MM.1S (cell line): Measurements from ENCODE around the gene ICAM3.

ENCODE experiments used
- DNase-seq: peaks from one replicate; pipeline ENCODE4 v3.0.0-alpha.2; 2015
- H2AFZ ChIP-seq: fragments of 300-600 bp; sonication (generic); 2 replicates; pipeline ENCODE4 v1.6.0; 2016; ENCODE audit warnings: antibody characterized with exemption, low read length
- H3F3A ChIP-seq: fragments of 300-600 bp; sonication (generic); 2 replicates; pipeline ENCODE4 v1.6.1; 2016; ENCODE audit warnings: mild to moderate bottlenecking, antibody characterized with exemption, low read length, moderate library complexity, mixed read lengths; ENCODE audit not compliant: insufficient read depth
- H3K27ac ChIP-seq: fragments of 300-600 bp; sonication (generic); 2 replicates; pipeline ENCODE4 v1.5.1; 2016; ENCODE audit warnings: mild to moderate bottlenecking, low read length
- H3K27me3 ChIP-seq: fragments of 300-600 bp; sonication (generic); replicated peaks from 2 replicates; pipeline ENCODE4 v1.6.0; 2016; ENCODE audit warnings: low read length; ENCODE audit not compliant: insufficient read depth
- H3K36me3 ChIP-seq: fragments of 300-600 bp; sonication (generic); replicated peaks from 2 replicates; pipeline ENCODE4 v1.6.1; 2016; ENCODE audit warnings: mild to moderate bottlenecking, low read length, mixed read lengths; ENCODE audit not compliant: insufficient read depth
- H3K4me1 ChIP-seq: fragments of 300-600 bp; sonication (generic); 2 replicates; pipeline ENCODE4 v1.6.1; 2016; ENCODE audit warnings: low read length, mixed read lengths
- H3K4me2 ChIP-seq: fragments of 300-600 bp; sonication (generic); 2 replicates; pipeline ENCODE4 v1.6.0; 2016; ENCODE audit warnings: low read depth, low read length
- H3K4me3 ChIP-seq: fragments of 300-600 bp; sonication (generic); 2 replicates; pipeline ENCODE4 v1.5.1; 2016; ENCODE audit warnings: low read length, mixed read lengths
- H3K79me2 ChIP-seq: fragments of 300-600 bp; sonication (generic); 2 replicates; pipeline ENCODE4 v1.6.1; 2016; ENCODE audit warnings: mixed run types, low read length, mixed read lengths
- H3K9ac ChIP-seq: fragments of 300-600 bp; sonication (generic); 2 replicates; pipeline ENCODE4 v1.6.1; 2016; ENCODE audit warnings: low read length, mixed read lengths
- H3K9me2 ChIP-seq: fragments of 300-600 bp; sonication (generic); replicated peaks from 2 replicates; pipeline ENCODE4 v1.6.1; 2016; ENCODE audit warnings: mild to moderate bottlenecking, low read length, mixed read lengths; ENCODE audit not compliant: insufficient read depth
- H3K9me3 ChIP-seq: fragments of 300-600 bp; sonication (generic); replicated peaks from 2 replicates; pipeline ENCODE4 v1.6.1; 2016; ENCODE audit warnings: mild to moderate bottlenecking, low read length, mixed read lengths; ENCODE audit not compliant: insufficient read depth
- H4K20me1 ChIP-seq: fragments of 300-600 bp; sonication (generic); 2 replicates; pipeline ENCODE4 v1.6.1; 2016; ENCODE audit warnings: mild to moderate bottlenecking, low read length, moderate library complexity, mixed read lengths; ENCODE audit not compliant: insufficient read depth
- EZH2 ChIP-seq: fragments of 300-600 bp; sonication (generic); optimal IDR thresholded peaks from 2 replicates; pipeline ENCODE3; 2017; ENCODE audit warnings: low read depth, mild to moderate bottlenecking, antibody characterized with exemption, low read length, mixed read lengths
- EZH2phosphoT487 ChIP-seq: fragments of 300-600 bp; sonication (generic); IDR thresholded peaks from 2 replicates; pipeline ENCODE4 v1.6.1; 2018; ENCODE audit warnings: antibody characterized with exemption, low read length
- TF ChIP-seq, protein P1 (sequence below): fragments of 300-600 bp; sonication (generic); IDR thresholded peaks from 2 replicates; pipeline ENCODE4 v1.5.1; 2016; ENCODE audit warnings: antibody characterized with exemption, low read length, mixed read lengths

Gene ICAM3

DNA sequence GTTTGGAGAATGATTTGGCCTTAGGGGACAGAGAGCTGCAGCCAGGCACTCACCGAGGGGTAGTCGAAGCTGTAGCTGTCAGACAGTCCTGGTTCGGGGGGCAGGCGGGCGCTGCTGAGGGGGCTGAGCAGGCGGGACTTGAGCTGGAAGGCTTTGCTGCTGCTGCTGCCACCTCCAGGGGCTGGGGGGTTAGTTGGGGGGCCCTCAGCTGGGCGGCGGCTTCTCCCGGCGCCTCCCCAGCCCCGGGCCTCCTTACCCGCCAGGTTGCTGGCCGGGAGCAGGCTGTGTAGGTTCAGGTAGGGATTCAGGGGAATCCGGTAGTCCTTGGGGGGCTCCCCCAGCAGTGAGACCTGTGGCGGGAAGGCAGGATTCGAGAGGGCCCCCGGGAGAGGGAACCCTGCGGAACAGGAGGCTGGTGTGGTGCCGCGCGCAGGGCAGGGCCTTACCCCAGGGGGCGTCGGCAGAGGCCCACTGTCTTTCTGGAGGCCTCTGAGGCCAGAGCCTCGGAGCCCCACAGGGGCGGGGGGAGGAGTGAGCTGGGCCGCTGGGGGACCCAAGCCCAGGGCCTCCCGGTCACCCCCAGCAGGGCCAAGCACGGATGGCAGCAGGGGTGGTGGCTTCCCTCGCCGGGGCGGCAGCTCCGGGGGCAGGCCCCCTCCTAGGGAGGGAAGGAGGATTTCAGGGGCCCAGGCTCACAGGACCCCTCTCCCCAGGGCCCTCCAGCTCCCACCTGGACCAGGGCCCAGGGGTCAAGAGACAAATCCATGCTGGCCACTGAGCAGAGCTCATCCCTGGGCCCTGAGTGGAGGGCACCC is 18.6 kb downstream of the ICAM3 start:
- DNase-seq, result no peak
- TF ChIP-seq, protein P1, sequence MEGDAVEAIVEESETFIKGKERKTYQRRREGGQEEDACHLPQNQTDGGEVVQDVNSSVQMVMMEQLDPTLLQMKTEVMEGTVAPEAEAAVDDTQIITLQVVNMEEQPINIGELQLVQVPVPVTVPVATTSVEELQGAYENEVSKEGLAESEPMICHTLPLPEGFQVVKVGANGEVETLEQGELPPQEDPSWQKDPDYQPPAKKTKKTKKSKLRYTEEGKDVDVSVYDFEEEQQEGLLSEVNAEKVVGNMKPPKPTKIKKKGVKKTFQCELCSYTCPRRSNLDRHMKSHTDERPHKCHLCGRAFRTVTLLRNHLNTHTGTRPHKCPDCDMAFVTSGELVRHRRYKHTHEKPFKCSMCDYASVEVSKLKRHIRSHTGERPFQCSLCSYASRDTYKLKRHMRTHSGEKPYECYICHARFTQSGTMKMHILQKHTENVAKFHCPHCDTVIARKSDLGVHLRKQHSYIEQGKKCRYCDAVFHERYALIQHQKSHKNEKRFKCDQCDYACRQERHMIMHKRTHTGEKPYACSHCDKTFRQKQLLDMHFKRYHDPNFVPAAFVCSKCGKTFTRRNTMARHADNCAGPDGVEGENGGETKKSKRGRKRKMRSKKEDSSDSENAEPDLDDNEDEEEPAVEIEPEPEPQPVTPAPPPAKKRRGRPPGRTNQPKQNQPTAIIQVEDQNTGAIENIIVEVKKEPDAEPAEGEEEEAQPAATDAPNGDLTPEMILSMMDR, result no peak
- no peak for TF ChIP-seq EZH2phosphoT487
- Histone ChIP-seq H3K9me2 (no peaks in the 10 kb centered on the region), H3K9me3 (no peaks in the 10 kb centered on the region), H3K27me3 (no peaks in the 10 kb centered on the region), H3K27ac (no peak overlapping the region), H3K4me3 (no peak overlapping the region), H3K9ac (no peak overlapping the region), H4K20me1 (no peaks in the 10 kb centered on the region), H3K4me2 (no peak overlapping the region), H3F3A (no peaks in the 10 kb centered on the region), H3K36me3 (no peaks in the 10 kb centered on the region), H3K79me2 (0 out of 2 replicates have a peak, but pooled peaks cover 3% of the 10 kb centered on the region), H2AFZ (no peak overlapping the region), H3K4me1 (0 out of 2 replicates have a peak, but pooled peaks cover 4% of the 10 kb centered on the region)

DNA sequence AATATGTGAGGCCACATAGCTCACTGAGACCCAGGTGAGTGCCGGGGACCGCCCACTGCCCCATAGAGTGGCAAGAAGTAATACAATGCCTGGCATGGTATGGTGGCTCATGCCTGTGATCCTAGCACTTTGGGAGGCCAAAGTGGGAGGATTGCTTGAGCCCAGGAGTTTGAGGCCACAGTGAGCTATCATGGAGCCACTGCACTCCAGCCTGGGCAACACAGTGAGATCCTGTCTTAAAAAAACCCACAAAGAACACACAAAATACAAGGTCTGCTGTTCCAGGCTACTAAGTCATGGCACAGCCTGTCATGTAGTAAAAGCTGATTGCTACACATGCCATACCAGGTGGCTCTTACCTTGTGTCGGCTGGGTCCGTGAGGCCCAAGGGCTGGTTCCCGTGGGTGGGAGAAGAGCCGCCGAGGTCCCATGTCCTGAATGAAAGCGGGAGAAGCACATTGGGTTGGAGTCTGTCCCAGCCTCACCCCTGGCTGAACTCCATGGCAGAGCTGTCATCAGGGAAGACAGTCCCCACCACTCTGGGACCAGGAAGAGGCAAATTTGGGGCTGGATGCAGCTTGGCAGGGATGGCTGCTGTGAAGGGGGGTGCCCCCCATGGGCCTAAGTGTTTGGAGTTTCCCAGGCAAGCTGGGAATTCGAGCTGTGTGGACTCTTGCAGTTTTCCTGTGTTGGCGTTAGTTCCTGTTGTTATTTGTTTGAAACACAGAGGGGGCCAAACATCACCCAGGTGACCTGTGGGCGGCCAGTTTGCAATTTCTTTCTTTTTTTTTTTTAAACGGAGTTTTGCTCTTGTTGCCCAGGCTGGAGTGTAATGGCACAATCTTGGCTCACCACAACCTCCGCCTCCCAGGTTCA is 20.4 kb downstream of the ICAM3 start:
- no peaks in the 10 kb centered on the region for H3K27me3 ChIP-seq
- no peaks in the 10 kb centered on the region for H4K20me1 ChIP-seq
- H3K4me2 ChIP-seq, result no peak overlapping the region
- H3K9ac ChIP-seq, result no peak overlapping the region
- DNase-seq, result no peak
- H2AFZ ChIP-seq, result no peak overlapping the region
- no peak overlapping the region for H3K4me3 ChIP-seq
- peaks cover 3% of the 10 kb centered on the region; the same call in 1 of the 2 replicates for H3K79me2 ChIP-seq
- no peaks in the 10 kb centered on the region for H3K36me3 ChIP-seq
- 0 out of 2 replicates have a peak, but pooled peaks cover 4% of the 10 kb centered on the region for H3K4me1 ChIP-seq
- no peak for TF ChIP-seq EZH2
- TF ChIP-seq EZH2phosphoT487, result no peak
- TF ChIP-seq, protein P1, result no peak
- no peak overlapping the region for H3K27ac ChIP-seq
- H3K9me2 ChIP-seq, result no peaks in the 10 kb centered on the region
- no peaks in the 10 kb centered on the region for H3K9me3 ChIP-seq
- H3F3A ChIP-seq, result no peaks in the 10 kb centered on the region

DNA sequence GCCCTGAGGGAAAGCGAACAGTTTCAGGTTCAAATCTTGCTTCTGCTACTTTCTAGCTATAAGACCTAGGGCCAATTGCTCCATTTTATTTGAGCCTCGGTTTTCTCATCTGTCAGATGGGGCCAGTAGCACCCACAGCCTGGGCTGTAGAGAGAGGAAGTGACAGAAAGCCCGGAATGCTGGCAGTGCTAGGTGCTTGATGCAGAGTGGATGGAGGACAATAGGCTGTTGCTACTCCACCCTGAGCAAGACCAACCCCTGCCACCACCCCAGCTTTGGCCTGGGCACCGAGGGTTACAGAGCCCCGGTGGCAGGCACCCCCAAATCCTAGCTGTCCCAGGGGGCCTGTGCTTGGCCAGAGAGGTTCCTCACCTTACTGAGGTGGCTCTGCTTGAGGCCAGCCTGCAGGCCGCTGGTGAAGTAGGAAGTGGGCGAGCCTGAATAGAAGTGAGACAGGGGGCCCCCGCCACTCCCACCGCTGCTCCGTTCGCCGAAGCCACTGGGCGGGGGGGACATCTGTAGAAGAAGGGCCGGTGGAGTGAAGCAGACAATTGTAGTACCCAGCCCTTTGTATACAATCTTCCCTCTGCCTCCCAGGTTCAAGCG is 21.5 kb downstream of the ICAM3 start:
- Histone ChIP-seq H3F3A (no peaks in the 10 kb centered on the region), H3K36me3 (no peaks in the 10 kb centered on the region), H2AFZ (no peak overlapping the region), H3K9me2 (no peaks in the 10 kb centered on the region), H3K4me3 (no peak overlapping the region), H4K20me1 (no peaks in the 10 kb centered on the region), H3K27me3 (no peaks in the 10 kb centered on the region), H3K4me1 (0 out of 2 replicates have a peak, but pooled peaks cover 4% of the 10 kb centered on the region), H3K4me2 (no peak overlapping the region), H3K79me2 (peaks cover 3% of the 10 kb centered on the region; the same call in 1 of the 2 replicates), H3K27ac (no peak overlapping the region), H3K9ac (no peak overlapping the region), H3K9me3 (no peaks in the 10 kb centered on the region)
- DNase-seq, result no peak
- TF ChIP-seq EZH2phosphoT487 (no peak), EZH2 (no peak)
- TF ChIP-seq, protein P1, result no peak
